Left cardiac atrium (tissue), 4 donors: Measurements from ENCODE around the gene RNF145. TPM values are rescaled to one million over a fixed set of nuclear protein-coding genes. Genes with fewer than 3 reads are reported as not detected.
A peak's percentile ranks its signal among the peaks of the same experiment; 100 is the strongest.
"Not testable (repeated sequence)": the region's sequence is repeated elsewhere in the genome, so short reads cannot be mapped to it uniquely, and the experiment has no call there.

Experiments
- ATAC-seq, 2 donors: fragments of 200-7000 bp; cut with Tn5 transposase; one replicate each; pipeline ENCODE4 v1.9.1; 2020; ENCODE audit warnings: mild to moderate bottlenecking in 2 of 2, moderate library complexity in 2 of 2
- DNase-seq: peaks from one replicate; pipeline ENCODE4 v3.0.0-alpha.2; 2020
- intact Hi-C, 2 donors: fragments of 100-400 bp; cut with DNase I; formaldehyde crosslinking; loops; one replicate each; pipeline versions ENCODE4 v1.14.1 to v1.15.1; 2022 to 2023
- long read RNA-seq: library from polyadenylated mRNA; unstranded; transcript quantifications from one replicate; pipeline ENCODE4 v2.0.0, GENCODE V29; 2021
- total RNA-seq, 2 donors: library from RNA; stranded (reverse); fragmentation: NEBNext Ultra II Directional; extraction: Animal tissue kit (Norgen Biotek cat#: 25700); gene quantifications; one replicate each; pipeline ENCODE4 v1.2.1, GENCODE V29; 2021
- donor health status: DM: no; HTN: yes; CAD: no.
- donor health status: DM: no; HTN: yes; CAD: no; lungs with severe emphysema.
- donor health status: DM: yes; HTN: yes; CAD: no.
- donor health status: Dilated cardiomyopathy.

The RNF145 gene, protein sequence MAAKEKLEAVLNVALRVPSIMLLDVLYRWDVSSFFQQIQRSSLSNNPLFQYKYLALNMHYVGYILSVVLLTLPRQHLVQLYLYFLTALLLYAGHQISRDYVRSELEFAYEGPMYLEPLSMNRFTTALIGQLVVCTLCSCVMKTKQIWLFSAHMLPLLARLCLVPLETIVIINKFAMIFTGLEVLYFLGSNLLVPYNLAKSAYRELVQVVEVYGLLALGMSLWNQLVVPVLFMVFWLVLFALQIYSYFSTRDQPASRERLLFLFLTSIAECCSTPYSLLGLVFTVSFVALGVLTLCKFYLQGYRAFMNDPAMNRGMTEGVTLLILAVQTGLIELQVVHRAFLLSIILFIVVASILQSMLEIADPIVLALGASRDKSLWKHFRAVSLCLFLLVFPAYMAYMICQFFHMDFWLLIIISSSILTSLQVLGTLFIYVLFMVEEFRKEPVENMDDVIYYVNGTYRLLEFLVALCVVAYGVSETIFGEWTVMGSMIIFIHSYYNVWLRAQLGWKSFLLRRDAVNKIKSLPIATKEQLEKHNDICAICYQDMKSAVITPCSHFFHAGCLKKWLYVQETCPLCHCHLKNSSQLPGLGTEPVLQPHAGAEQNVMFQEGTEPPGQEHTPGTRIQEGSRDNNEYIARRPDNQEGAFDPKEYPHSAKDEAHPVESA
- 10 to 100 TPM; 28.3 to 30.4 TPM for total RNA-seq
- long read RNA-seq, partial matches to known transcripts: 0 of 1 reads
- long read RNA-seq, other reads (novel, unspliced or antisense): 0 of 1 reads

DNA sequence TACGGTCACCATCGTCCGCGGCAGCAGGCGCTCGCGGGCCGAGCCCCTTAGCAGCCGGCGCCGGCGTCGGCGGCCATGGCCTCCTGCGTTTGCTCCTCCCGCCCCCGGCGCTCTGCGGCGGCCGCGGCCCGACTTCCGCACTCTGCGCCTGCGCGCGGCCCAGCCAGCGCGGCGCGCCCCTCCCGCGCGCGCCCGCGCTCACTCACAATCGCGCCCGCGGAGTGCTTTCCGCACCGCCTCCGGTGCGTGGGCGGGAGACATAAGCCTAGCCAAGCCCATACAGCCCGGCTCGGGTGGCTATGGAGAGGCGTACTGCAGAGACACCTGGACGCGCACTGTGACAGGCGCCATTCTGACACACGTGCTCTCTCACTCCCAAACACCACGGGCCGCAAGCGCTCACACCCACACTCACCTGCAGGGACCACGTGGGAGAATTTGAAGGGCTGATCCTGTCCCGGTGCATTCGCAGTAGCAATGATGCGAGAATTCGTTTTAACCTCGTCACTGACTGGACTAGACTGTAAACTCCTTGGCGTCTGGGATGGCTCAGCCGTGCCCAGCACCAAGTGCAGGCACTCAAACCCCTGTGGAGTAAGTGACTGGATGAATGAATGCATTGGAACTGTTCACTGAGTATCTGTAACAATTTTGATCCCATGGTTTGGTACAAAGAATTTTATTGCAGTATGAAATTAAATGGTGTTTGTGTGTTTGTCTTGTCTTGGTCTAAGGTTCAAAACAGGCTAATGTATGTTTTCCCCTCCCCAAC is at the start of gene RNF145:
RNF145 (minus strand) TSS at position 116 of the 772 bp plus-strand sequence. CDS start 5,936 bp downstream, outside the sequence.
- ATAC-seq (peak; percentile 78 to 91), DNase-seq (peak; percentile 95)
- intact Hi-C loops: loop anchor here in 1 of 2 donors (2.0 to 10.0 kb wide), 2 partner anchors 51 to 55 kb away; no protein-coding TSS in a partner anchor

DNA sequence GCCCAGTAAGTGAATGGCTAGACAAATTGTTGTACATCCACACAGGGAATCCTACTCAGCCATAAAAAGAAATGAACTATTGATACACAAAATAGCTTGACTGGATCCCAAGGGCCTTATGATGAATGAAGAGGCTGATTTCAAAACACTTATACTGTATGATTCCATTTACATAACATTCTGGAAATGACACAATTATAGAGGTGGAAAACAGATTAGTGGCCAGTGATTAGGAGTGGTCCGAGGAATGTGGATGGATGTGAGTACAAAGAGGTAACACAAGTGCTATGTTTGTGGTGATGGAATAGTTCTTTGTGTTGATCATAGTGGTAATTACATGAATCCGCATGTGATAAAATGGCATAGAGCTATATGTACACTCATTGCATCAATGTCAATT is 49.0 kb upstream of the RNF145 start:
- no peak for DNase-seq
- intact Hi-C loops: no loop called here
- ATAC-seq: no peak

DNA sequence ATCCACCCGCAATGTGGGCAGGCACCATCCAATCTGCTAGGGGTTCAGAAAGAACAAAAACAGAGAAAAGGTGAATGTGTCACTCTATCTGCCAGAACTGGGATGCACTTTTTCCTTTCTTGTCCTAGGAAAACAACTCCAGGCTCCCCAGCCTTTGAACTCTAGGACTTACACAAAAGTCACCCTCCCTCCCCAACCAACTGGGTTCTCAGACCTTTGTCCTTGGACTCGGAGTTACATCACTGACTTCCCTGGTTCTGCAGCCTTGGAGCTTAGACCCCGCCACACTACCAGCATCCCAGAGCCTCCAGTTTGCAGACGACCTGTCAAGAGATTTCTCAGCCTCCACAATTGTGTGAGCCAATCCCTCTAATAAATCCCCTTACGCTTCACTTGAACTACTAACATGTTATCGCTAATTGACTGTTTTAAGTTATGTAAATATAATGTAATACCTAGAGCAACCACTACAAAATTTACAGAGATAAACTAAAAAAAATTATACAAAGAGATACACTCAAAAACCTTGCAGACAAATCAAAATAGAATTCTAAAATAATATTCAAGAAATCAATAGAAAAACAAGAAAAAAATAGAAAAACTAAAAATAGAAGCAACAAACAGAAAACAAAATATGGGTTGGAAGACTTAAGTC is 48.4 kb upstream of the RNF145 start:
- intact Hi-C loops: no loop called here

DNA sequence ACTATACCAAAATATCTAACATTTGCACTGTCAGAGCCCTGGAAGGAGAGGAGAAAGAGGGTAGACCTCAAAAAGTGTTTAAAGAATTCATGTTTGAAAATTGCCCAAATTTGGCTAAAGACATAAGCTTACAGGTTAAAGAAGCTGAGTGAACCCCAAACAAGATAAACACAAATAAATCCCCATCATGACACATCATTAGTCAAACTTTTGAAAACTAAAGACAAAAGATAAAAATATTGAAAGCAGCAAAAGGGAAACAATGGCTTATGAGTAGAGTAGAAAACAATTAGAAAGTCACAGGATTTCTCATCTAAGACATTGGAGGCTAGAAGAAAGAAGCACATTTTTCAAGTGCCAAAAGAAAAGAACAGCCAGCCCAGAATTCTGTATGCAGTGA is 47.7 kb upstream of the RNF145 start:
- intact Hi-C loops: no loop called here
- no peak for ATAC-seq
- no peak for DNase-seq

More for the DNA sequence above, 48.4 kb upstream of the RNF145 start:
- DNase-seq (no peak), ATAC-seq (no peak)

DNA sequence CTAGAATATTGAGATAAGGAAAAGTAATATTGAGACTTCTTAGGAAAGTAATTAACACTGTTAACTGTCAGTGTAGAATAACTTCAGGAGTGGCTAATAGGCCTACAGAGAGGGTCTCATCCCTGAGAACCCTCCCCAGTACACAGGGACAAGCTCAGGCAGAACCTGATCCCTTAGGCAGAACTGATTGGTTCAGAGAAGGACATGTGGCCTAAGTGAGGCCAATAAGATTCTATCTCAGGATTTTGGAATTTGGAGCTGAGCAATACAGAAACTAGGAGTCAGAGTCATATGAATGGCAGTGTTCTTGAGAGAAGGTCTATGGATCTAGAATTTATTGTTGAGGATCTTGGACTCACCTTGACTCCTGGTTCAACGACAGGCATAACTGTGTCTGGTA is 42.8 kb upstream of the RNF145 start:
- intact Hi-C loops: no loop called here
- ATAC-seq (no peak), DNase-seq (no peak)

DNA sequence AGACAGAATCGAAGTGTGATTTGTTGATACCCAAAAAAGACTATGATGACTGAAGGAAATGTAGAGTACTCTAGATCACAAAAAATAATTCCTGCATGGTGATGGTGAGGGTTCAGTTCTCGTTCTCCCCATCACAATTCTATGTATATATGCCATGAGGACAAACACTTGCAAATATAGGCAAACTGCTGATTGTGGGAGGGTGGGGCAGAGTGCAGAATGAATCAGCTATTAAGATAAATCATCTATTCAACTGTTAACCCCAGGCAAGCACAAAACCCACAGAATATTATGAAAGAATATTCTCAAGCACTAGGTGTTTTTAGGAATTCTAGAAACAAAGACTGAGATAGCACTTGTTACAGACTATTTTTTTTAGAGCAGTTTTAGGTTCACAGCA is 39.8 kb upstream of the RNF145 start:
- no peak for ATAC-seq
- DNase-seq: no peak
- intact Hi-C loops: no loop called here

DNA sequence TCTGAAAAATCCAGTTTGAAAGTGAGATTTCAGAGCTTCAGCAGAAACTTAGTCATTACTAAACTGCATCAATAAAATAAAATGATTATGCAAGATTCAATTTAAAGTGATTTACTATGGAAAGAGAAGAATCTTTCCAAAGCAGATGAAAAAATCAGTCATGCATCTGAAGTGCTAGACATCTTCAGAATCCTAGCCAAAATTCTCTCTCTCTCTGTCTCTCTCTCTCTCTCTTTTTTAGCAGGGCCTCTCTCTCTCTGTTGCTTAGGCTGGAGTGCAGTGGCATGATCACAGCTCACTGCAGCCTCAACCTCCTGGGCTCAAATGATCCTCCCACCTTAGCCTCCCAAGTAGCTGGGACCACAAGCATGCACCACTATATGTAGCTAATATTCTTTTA is 35.5 kb upstream of the RNF145 start:
- intact Hi-C loops: no loop called here

DNA sequence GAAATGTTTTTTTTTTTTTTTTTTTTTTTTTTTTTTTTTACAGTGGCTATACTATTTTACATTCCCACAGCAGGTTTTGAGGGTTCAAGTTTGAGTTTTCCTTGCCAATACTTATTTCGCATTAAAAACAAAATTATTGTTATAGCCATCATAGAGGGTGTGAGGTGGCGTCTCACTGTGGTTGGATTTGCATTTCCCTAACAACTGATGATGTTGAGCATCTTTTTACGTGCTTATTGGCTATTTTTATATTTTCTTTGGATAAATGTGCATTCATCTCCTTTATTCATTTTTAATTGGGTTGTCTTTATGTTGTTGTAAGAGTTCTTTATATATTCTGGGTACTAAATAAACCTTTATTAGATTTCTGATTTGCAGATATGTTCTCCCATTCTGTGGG is 34.8 kb upstream of the RNF145 start:
- no peak for ATAC-seq
- intact Hi-C loops: no loop called here
- no peak for DNase-seq

More for the DNA sequence above, 35.5 kb upstream of the RNF145 start:
- no peak for DNase-seq
- no peak for ATAC-seq

DNA sequence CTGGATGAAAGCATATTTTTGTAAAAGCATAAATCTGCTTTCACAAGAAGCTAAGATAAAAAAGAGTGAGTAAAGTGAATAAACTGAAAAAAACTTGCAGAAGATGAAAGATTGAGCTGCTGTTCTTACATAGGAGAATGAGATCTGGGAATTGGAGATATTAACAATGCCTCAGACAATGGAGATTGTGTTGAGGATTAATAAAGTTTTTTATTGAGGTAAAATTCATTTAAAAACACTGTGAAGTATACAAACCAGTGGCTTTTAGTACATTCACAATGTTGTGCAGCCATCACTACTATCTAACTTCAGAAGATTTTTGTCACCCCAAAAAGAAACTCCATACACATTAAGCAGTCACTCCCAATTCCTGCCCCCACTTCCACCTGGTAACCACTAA is 34.0 kb upstream of the RNF145 start:
- intact Hi-C loops: no loop called here
- ATAC-seq (no peak), DNase-seq (no peak)

DNA sequence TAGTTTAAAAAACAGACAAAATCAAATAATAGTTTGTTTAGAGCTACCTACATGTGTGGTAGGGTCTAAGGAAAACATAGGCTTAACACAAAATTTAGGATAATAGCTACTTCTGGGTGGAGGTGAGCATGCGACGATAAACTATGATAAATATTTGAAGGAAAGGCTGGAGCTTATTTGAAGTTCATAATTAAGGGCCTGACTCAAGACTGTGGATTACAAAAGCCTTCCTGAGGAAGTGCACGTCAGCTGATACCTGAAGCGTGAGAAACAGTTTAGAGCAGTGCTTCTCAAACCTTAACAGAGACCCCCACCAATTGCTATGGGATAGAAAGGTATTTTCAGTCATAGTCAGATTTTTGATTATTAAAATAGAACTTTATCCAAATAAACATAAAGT is 33.3 kb upstream of the RNF145 start:
- intact Hi-C loops: no loop called here
- no peak for DNase-seq
- ATAC-seq: no peak

DNA sequence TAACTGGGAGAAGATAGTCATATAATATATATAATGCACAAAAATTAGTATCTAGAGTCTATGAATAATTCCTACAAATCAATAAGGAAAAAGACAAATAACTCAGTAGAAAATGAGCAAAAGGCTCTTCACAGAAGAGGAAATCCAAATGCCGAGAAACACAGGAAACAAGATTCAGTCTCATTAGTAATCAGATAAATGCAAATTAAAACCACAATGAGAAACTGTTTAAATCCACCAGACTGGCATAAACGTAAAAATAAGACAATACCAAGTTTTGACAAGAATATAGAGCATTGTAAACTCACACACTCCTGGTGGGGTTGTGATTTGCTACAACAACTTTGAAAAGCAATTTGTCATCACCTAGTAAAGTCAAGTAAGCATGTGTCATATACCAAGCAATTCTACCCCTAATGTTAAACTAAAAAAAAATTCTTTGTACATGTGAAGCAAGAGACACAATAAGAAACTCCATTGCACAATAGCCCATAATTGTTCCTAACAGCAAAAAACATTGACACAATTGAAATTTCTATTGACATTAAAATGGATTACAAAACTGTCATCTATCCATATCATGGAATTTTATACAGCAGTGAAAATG is 32.7 kb upstream of the RNF145 start:
- ATAC-seq (no peak), DNase-seq (no peak)
- intact Hi-C loops: no loop called here

DNA sequence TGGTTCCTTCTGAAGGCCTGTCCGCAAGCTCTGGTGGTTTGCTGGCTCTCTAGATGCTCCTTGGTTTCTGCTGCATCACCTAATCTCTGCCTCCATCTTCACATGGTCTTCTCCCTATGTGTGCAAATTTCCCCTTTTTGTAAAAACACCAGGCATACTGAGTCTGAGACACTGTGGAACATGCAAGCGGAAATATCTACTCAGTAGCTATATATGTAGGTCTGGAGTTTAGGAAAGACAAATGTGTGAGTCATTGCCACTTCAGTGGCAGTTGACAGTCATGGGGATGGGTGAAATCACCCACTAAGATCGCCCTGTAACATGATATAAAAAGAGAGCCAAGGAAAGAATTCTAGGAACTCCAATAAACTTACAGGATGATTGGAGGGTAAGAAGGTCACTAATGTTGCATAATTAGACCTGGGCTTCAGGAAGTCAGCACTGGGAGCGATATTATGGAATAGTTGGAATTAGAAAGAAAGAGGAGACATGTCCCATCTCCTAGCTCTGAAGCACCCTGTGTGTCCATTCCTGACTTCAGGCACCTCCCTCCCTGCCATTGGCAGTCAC is 31.0 kb upstream of the RNF145 start:
- intact Hi-C loops: no loop called here
- ATAC-seq: no peak

DNA sequence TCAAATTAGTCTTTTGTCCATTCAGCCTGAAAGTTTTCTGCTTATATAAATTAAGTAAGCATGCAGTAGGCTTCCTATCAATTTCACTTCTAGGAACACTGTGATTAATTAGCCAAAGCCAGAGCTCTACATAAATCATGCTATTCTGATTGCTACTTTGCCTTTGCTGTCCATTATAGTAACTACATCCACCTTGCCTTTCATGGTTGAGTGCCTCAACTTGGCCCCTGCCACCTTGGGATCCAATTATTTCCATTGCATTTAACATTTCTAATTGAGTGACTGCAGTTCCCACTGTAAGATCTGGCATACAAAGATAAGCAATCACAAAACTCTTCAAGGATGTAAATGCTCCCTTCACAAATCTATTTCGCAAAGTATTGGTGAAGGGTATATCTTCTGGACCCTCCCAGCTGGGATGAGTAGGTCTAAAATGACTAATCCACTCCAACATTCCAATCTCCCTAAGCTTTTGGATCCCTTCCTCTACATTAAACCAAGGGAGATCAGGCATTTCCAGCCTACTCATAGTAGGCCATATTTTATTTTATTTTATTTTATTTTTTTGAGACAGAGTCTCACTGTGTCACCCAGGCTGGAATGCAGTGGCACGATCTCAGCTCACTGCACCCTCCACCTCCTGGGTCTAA is 26.6 kb upstream of the RNF145 start:
- intact Hi-C loops, DNase-seq, ATAC-seq: not testable (repeated sequence)

More for the DNA sequence above, 31.0 kb upstream of the RNF145 start:
- DNase-seq: no peak

DNA sequence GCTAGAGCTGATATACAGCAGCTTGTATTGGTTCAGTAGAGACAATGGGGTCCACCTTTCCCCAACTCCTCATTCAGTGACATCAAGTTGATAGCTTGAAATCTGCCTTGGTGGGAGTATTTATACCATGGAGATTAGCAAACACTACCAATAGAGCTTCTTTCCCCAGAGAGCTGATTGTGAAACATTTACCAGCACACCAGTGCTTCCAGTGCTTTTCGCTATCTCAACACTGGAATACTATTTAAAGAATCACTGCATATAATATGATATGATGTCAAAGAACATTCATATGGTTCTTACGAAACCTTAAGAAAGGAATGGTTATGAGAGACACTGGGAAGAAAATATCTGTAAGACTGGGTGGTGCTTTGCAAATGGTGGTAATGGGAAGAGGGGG is 21.8 kb upstream of the RNF145 start:
- no peak for ATAC-seq
- DNase-seq: no peak
- intact Hi-C loops: no loop called here

DNA sequence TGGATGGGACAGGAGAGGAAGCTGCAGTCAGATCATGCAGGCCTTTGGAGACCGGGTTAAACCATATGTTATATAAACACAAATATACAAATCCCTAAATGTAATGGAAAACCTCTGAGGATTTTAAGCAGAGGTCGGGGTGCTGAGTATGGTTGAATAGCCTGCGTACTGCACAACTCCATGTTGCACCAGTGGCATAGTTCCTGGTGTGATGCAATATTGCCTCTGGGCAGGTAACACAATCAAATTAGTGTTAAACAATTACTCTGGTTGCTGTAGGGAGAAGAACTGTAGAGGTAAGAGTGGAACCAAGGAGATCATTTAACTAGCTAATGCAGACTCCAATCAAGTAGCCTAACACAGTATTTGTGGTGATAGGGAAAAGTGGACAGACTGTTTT is 21.3 kb upstream of the RNF145 start:
- DNase-seq: no peak
- intact Hi-C loops: no loop called here
- no peak for ATAC-seq

DNA sequence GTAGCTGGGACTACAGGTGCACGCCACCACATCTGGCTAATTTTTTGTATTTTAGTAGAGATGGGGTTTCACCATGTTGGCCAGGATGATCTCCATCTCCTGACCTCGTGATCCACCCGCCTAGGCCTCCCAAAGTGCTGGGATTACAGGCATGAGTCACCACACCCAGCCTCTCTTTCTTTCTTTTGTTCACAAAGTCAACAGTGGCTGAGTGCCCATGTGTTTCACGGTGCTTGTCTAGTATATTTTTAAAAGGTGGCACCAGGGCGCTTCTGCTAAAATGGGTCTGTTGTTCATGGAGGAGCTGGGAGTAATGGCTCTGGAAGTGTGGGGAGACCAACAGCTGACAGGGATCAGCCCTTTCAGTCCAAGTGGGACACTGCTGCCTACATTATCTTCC is 18.7 kb upstream of the RNF145 start:
- DNase-seq, ATAC-seq, intact Hi-C loops: not testable (repeated sequence)

DNA sequence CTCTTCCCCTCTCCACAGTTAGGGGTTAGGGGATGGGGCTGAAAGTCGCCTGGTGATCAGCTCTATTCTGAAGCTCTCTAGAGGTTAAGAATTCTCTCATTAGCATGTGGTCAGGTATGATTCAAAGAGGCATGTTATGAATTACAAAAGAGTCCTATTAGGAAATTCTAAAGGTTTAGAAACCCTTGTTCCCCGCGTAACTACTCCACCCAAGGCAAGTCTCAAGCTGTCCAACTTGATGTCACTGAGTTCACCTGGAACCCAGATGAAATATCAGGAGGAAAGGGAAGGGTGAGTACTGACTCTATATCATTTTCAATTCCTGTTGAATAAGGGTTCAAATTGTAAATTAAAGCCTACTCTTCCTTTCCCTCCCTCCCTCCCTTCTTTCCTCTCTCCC is 18.1 kb upstream of the RNF145 start:
- ATAC-seq: no peak
- intact Hi-C loops: no loop called here
- DNase-seq: no peak

DNA sequence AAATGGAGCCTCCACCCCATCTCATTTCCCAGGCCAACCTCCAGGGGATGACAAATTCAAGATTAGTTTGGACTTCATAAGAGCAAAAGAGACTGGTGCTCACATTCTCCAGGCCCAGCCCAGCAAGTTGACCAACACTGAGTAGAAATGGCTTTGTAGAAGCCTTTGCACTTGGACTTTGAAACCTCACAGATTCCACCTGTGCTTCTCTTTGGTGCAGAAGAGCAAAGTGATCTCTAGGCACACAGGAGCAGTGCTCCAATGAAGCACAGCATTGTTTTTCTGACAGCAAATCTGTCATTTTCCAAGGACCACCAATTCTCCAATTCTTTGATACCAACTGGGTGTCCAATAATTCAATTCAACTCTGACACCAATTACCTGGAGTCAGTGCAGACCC is 17.1 kb upstream of the RNF145 start:
- DNase-seq (no peak), ATAC-seq (no peak)
- intact Hi-C loops: no loop called here
